ENCODE measurements around the gene TMEM51.

The TMEM51 gene

DNA sequence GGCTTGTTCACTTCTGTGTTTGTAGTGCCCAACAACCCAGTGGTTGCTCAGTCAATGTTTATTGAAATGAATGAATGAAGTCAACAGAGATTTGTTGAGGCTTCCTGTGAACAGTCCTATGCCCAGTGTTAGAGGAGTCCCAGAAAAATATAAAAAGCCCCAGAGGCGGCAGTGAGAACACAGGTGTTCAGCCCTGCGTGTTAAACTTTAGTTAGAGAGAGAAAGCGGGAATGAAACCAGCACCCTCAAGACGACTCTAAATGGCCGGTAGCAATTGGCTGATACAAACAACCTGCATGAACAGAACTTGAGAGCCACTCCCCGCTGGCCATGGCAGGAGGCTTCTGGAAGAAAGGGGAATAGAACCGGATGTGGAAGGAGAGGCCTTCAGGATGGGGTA is 22.6 kb downstream of the TMEM51 start:
- TF ChIP-seq, protein P1, sequence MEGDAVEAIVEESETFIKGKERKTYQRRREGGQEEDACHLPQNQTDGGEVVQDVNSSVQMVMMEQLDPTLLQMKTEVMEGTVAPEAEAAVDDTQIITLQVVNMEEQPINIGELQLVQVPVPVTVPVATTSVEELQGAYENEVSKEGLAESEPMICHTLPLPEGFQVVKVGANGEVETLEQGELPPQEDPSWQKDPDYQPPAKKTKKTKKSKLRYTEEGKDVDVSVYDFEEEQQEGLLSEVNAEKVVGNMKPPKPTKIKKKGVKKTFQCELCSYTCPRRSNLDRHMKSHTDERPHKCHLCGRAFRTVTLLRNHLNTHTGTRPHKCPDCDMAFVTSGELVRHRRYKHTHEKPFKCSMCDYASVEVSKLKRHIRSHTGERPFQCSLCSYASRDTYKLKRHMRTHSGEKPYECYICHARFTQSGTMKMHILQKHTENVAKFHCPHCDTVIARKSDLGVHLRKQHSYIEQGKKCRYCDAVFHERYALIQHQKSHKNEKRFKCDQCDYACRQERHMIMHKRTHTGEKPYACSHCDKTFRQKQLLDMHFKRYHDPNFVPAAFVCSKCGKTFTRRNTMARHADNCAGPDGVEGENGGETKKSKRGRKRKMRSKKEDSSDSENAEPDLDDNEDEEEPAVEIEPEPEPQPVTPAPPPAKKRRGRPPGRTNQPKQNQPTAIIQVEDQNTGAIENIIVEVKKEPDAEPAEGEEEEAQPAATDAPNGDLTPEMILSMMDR (IDR thresholded peaks at IDR 0.05; ENCODE audit: insufficient read depth, missing control alignments) = no peak
- FAIRE-seq (no peak), DNase-seq (ENCODE audit: insufficient read length, low spot score) (no peak)

DNA sequence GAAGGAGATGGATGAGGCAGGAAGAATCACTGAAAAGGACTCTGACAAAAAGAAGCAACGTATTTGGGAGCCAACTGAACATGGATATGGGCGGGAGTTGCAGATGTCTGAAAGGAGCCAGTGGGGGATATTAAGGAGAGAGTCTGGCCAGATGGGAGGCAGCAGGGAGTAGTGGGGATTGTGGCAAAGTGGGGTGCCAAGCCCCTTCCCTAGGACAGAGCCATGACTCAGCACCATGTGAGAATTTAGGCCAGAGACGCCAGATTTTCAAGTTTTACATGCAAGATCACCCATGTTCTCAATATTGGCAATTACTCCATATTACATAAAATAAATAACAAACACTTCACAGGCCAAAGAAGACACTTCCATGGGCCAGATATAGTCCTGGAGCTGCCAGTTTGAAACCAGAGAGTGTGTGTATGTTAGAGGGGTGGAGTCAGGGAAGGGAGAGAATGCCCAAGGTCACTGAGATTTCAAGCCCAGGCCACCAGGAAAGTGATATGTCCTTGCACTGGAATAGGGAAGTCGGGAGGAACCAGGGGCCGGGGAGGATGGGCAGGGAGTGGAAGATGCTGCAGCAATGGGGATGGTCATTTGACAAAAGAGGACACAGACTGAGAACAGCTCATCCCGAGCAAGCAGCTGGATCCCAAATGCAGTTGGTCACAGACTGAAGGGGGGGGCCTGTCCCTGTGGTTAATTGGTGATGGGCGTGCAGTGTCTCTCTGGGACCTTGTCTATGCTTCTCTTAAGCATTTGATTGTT is 23.5 kb downstream of the TMEM51 start:
- TF ChIP-seq, protein P1 (IDR thresholded peaks at IDR 0.05; ENCODE audit: insufficient read depth, missing control alignments) = no peak
- no peak for FAIRE-seq

DNA sequence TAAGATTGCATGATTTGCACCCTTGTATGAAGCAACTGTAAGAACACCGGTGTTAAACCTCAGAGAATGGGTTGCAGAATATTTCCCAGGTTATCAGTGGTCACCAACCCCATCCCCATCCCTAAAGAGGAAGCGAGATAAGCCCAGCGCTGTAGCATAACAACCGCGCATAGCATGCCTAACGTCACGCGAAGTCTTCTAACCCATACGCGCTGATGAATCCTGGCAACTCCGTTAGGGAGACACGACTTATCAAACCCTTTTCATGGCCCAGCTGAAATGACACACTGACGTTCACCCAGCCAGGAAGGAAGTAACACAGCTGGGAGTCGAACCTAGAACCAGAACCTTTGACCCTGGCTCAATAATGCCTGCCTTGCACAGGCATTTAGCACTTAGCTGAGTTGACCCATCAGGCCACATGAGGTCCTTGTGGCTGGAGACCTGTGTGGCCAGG is 24.2 kb downstream of the TMEM51 start:
- no peak for FAIRE-seq
- TF ChIP-seq, protein P1 (IDR thresholded peaks at IDR 0.05; ENCODE audit: insufficient read depth, missing control alignments) = no peak

More for the DNA sequence above, 23.5 kb downstream of the TMEM51 start:
- DNase-seq (ENCODE audit: insufficient read length, low spot score) = no peak

DNA sequence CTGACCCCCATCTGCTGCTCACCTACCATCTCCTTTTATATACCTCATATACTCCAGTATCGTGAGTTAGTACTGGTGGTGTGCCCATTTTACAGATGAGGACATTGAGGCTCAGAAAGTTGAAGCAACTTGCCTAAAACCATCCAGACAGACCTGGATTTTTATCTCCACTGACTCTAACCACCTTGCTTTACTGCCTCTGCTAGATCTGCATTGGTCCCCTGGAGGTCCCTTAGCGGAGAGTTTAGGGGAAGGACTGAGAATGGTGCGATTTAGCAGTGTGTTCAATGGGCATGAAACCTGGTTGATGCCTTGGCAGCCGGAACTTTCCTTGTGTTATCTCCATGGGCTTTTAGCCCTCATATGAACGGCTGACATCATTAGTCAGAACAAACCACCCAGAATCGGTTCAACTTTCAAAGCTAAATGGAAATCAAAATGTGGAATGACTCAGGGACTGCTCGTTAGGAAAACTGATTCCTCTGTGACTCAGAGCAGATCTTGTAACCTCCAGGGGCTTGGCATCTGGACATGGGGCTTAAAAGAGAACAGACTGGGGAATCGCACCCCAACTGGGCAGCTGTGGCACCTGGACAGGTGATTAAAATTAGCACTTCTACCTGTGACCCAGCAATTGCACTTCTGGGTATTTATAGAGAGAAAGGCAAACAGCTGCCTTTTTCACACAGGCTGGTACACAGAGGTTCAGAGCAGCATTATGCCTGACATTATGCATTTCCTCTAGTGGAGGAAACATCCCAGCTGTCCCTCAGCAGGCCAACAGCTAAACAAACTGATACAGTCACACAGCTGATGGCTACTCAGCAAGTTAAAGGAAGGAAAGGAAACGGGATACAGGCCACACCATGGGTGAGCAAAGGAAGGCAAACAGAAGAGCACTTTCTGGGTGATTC is 25.3 kb downstream of the TMEM51 start:
- no peak for FAIRE-seq
- TF ChIP-seq, protein P1 (IDR thresholded peaks at IDR 0.05; ENCODE audit: insufficient read depth, missing control alignments) = no peak
- no peak for DNase-seq (ENCODE audit: insufficient read length, low spot score)

More for the DNA sequence above, 24.2 kb downstream of the TMEM51 start:
- DNase-seq (ENCODE audit: insufficient read length, low spot score) = no peak

DNA sequence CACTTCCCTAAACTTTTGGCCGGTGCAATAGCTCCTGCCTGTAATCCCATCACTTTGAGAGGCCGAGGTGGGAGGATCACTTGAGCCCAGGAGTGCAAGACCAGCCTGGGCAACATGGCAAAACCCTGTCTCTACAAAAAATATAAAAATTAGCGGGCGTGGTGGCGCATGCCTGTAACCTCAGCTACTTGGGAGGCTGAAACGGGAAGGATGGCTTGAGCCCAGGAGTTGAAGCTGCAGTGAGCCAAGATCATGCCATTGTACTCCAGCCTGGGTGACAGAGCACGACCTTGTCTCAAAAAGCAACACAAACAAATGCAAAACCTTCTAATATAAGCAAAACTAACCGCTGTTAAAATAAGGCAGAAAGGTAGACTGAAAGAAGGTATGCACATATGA is 25.9 kb downstream of the TMEM51 start:
- TF ChIP-seq, protein P1 (IDR thresholded peaks at IDR 0.05; ENCODE audit: insufficient read depth, missing control alignments) = no peak
- FAIRE-seq = no peak

DNA sequence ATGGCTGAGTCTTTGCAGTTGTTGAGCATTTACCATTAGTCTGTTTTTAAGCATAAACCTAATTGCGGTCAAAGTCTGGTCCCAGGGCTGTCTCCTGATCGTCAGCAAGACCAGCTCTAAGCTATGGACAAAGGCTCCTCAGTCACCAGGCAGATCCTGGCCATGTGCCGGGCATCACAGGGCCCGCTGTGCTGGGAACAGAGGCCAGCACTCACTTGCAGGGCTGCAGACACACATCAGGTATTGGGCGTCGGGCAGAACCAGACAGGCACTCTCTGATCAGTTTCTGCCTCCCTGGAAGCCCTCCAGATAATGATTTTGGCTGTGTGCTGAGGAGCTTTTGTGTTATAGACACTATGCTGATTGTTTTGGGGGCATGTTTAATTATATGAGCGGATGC is 26.6 kb downstream of the TMEM51 start:
- no peak for FAIRE-seq
- TF ChIP-seq, protein P1 (IDR thresholded peaks at IDR 0.05; ENCODE audit: insufficient read depth, missing control alignments) = no peak
- no peak for DNase-seq (ENCODE audit: insufficient read length, low spot score)

More for the DNA sequence above, 25.9 kb downstream of the TMEM51 start:
- DNase-seq (ENCODE audit: insufficient read length, low spot score) = no peak
